Measurements from ENCODE around the gene RYR2.

GRCh38 chr1:237578540-237578939 is 536.6 kb downstream of the RYR2 start:
- no peak for TF ChIP-seq CTCF (conservative IDR thresholded peaks at IDR 0.05)
- TF ChIP-seq ZFX (IDR thresholded peaks at IDR 0.05): no peak
